ENCODE measurements around the gene TBX4.

TBX4 gene

DNA sequence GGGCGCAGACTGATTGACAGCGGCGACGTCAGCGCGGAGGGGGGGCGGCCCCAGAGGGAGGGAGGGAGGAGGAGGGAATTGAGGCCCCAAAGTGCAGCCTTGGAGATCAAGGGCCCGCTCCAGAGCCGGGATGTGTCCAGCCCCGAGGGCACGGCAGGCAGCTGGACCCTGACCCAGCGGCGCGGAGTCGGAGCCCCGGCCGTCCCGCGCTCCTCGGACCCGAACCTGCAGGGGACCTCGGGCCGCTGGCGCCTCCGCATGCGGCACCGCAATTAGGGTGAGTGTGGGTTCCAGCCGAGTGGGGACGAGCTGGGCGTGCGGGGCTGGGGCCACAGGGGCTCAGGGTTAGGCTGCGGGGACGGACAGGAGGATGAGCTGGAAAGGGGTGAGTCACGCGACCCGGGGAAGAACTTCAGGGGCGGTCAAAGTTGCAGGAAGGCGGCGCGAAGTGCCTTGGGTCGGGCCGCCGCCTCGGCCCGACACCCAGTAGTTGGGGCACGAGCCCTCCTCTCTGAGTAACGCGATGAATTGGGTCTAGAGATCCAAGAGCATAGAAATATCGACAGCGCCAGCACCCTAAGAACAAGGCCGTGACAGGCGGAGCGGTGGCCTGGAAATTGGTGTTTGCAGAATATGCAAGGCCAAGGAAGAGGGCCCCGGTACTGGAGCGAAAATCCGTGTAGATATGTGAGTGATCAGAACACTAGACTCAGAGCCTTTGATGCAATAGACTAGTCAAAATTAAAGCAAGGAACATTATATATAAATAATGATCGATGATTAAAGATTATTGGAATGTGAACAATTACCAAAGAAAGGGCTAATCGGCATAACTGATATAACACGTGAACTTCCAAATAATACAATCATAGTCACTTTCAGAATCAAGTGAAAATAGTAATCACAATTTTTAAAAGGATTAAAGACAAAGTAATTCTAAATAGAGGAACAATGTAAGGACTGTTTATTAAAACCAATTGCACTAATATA lies at the start of gene TBX4:
Gene TBX4 (plus strand): TSS at position 122 of the 990 bp plus-strand sequence. CDS start 4,069 bp downstream, outside the sequence.
- no peak for DNase-seq

DNA sequence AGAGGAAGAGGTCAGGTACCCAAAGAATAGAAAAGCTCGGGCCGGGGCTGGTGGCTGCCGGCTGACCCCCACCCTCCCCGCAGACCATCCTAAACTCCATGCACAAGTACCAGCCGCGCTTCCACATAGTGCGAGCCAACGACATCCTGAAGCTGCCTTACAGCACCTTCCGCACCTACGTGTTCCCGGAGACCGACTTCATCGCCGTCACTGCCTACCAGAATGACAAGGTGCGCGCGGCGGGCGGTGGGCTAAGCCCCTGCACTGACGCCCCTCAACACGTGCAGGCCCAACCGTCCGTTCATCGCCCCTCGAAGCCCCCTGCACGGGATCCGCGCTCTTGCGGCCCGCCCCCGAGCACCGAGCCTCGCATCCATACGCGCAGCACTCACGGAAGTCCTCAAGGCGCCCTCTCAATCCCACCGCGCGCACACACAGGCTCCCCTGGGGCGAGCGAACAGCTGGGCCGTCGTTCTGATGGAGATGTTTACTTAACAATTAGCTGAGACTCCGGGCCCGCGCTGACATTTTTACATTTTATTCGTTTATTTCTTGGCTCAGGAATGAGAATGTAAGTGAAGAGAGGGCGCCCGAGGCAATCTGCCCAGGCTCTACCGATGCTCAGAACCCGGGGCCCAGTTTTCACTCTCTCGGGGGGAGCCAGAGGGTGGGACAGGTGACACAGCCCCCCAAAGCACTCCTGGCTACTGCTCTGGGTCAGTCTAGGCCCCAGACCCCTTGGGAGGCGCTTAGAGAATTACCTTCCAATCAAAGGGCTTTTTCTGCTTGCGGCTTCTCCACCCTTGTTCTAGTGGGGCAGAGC lies 49.0 kb upstream of the TBX4 start:
- DNase-seq, result peak; percentile 41

- DNase-seq, result no peak
These were observed 48.2 kb upstream of the TBX4 start for GRCh38 chr17:61403801-61404662.

DNA sequence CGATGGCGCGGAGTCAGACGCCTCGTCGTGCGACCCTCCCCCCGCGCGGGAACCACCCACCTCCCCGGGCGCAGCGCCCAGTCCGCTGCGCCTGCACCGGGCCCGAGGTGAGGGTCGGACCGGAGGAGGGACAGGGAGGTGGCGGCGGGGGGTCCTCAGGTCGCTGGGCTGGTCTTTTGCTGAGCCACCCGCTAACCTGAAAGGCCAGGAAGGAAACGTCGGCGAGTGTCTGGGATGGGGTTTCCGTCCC lies 47.6 kb upstream of the TBX4 start:
- no peak for DNase-seq

DNA sequence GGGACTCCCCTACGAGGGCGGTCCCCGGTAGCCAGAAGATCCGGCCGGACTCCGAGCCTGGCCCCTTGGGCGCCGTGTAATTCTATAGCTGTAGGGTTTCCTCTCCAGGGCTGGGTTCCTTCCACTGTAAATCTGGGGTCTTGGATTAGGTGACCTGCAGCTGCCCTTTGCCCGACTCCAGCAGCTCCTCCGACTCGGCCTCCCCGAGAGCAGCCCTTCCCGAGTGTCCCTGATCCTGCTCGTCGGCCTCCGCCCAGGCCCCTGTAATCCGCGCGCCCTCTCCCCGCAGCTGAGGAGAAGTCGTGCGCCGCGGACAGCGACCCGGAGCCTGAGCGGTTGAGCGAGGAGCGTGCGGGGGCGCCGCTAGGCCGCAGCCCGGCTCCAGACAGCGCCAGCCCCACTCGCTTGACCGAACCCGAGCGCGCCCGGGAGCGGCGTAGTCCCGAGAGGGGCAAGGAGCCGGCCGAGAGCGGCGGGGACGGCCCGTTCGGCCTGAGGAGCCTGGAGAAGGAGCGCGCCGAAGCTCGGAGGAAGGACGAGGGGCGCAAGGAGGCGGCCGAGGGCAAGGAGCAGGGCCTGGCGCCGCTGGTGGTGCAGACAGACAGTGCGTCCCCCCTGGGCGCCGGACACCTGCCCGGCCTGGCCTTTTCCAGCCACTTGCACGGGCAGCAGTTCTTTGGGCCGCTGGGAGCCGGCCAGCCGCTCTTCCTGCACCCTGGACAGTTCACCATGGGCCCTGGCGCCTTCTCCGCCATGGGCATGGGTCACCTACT lies 47.1 kb upstream of the TBX4 start:
- no peak for DNase-seq

GRCh38 chr17:61405686-61406536 lies 46.3 kb upstream of the TBX4 start:
- no peak for DNase-seq

- DNase-seq, result no peak
These were observed 45.7 kb upstream of the TBX4 start for GRCh38 chr17:61406537-61406845.

GRCh38 chr17:61406971-61407911 lies 45.0 kb upstream of the TBX4 start:
- no peak for DNase-seq

DNA sequence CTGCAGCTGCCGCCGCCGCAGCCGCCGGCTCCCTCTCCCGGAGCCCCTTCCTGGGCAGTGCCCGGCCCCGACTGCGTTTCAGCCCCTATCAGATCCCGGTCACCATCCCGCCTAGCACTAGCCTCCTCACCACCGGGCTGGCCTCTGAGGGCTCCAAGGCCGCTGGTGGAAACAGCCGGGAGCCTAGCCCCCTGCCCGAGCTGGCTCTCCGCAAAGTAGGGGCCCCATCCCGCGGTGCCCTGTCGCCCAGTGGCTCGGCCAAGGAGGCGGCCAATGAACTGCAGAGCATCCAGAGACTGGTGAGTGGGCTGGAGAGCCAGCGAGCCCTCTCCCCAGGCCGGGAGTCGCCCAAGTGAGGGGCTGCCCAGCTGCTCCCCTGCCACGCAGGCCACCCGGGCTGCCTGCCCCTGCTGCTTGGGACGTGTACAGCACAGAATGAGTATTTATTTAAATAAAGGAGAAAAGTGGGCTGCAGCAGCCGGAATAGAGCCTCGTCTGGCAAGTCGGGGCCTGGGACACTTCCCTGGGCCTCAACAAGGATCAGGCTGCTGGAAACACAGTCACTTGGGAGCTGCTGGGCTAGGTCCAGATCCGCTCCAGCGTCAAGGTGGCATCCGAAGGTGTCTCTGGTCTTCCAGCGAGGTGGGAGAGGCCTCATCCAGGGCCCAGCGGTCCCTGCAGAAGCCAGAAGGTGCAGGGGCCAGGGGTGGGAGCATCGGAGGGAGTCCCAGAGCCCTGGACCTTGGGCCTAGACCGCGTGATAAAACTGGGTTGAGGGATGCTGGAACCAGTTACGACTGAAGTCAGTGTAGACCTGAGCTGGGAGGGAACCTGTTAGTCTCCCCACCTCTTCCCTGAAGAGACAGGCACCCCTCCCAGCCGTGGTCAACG lies 43.8 kb upstream of the TBX4 start:
- no peak for DNase-seq

DNA sequence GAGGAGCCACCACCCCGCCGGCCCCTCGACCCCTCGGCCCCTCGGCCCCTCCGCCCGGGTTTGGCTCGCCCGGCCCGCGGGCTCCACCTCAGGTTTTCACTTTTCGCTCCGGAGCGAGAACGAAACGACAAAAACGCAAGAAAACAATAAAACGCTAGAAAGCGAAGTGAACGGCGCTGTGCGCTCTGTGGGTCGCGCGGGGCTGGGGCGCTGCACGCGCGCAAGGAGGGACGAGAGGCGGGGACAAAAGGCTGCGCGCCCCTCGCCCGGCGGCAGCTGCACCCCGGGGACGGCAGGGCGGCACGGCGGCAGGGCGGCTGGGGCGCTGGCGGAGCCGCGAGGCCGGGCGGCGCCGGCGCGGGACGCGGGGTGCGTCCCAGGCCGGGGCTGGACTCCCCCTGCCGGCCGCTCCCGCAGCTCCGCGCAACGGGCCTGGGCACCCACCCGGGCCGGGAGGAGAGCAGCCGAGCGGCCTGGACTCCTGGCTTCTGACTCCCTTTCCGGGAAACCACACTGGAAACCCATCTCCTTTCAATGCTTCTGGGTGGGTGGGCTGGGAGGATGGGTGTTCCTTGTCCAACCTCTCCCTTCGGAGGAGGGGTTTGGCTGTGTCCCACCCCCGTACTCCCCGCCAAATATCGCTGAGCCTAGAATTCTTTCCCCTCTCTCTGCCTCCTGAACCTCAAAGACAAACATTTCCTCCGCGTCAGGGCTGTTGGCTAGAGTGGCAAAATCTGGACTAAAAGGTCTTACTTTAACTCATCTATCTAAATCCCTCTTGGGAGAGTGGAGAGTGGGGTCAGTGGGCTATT lies 42.7 kb upstream of the TBX4 start:
- no peak for DNase-seq

GRCh38 chr17:61410141-61411010 lies 41.8 kb upstream of the TBX4 start:
- peak; percentile 27 for DNase-seq

GRCh38 chr17:61411011-61411260 lies 41.3 kb upstream of the TBX4 start:
- no peak for DNase-seq

DNA sequence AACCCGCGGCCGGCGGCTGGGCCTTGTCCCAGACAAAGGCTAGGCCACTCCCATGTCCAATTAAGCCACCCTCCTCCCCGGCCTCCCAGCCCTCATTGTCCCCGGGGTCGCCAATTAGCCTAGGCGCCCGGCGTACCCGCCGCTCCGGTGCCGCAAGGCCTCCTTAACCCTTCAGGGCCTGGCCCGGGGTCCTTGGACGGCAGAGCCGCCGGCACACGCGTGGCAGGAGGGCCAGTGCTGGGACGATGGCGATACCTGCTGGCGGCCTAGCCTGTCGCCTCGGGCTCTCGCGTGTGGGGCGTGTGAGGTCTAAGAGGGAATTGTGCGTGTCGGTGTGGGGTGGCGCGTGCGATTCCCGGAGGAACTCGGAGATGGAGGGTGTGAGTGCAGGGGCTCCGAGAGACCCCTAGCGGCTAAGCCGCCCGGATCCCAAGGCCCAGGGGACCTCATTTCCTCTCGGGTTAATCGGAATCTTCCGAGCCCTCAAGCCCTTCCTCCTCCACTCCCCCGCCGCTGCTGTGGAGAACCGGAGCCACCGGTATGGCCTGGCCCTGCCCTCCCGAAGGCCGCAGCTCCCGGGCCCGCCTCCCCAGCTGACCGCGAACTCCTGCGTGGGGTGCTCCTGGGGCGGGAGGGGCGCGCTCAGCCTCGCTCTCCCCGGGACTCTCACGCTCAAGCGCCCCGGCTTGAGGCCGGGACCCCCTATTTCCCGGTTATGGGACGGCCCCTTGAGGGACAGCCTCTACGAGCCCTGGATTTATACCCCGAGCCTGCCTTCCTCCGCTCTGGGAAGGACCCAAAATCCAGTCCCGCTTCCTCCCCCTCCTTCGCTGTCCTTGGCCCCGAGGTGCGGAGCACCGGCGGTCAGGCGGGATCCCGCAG lies 40.7 kb upstream of the TBX4 start:
- no peak for DNase-seq

GRCh38 chr17:61412143-61412859 lies 39.9 kb upstream of the TBX4 start:
- DNase-seq, result peak; percentile 79

GRCh38 chr17:61412860-61413660 lies 39.2 kb upstream of the TBX4 start:
- DNase-seq, result no peak
